DMS79 treated with DMSO at 0.1 percent for 48 hours (cell line): ENCODE results near the gene GLRX.
"Not testable (repeated sequence)": the region's sequence is repeated elsewhere in the genome, so short reads cannot be mapped to it uniquely, and the experiment has no call there.

ENCODE experiments used
- DNase-seq: peaks from one replicate; lab custom pipeline; 2025; lab: John Stamatoyannopoulos, UW

Gene GLRX

DNA sequence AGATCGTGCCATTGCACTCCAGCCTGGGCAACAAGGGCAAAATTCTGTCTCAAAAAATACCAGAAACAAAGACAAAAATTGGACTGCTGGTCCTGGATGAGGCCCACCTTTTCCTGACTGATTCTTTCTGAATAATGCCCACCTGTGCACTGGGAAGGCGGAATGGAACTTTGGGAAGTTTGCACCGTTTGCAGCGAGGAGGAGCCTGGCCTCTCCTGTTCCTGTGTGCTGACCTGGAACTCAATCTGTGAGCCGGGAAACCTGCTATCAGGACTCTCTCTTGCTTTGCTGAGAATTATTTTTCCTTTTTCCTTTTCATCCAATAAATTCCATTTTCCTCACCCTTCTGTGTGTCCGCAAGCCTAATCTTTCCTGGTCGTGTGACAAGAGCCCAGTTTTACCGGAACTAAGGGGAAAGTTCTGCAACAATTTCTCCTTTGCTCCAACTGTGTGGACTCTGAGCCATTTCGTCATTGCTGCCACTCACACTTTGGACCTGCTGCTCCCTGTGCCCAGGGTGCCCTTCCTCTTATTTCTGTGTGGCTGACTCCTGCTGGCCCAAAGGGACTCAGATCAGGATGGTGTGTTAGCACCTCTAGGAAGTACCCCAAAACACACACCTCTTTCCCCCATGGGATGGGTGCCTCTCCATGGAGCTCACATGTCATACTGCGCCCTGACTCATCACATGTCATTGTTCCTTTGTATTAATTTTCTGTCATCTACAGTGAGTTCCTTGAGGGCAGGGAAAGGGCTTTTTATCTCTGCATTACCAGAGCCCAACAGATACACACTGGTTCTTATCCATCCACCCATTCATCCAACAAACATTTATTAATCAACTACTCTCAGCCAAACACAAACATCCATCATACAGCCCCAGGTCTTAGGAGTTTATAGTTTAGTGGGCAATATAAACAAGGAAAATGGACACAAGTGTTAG, 4.7 kb upstream of the GLRX start:
- DNase-seq, result no peak

- no peak for DNase-seq
Measured at GRCh38 chr5:95825495-95825894, 3.0 kb upstream of the GLRX start.

DNA sequence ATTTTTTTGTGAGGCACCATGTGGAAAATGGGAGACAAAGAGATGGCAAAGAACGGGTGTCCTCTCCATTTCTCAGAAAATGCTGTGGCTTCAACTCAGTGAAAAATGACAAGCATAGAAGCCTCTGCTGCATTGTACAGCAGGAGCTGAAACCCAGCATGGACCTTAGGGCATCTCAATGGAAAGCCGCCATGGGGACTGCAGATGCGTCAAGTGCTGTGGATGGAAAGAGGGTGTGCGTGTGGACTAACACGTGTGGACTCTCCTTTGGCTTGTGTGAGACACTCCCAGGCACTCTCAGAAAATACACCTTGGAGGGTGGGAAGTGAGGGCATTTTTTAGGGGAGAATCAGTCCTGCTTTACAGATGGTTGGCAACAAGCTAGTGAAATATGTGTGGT, 2.2 kb upstream of the GLRX start:
- DNase-seq, result no peak

DNA sequence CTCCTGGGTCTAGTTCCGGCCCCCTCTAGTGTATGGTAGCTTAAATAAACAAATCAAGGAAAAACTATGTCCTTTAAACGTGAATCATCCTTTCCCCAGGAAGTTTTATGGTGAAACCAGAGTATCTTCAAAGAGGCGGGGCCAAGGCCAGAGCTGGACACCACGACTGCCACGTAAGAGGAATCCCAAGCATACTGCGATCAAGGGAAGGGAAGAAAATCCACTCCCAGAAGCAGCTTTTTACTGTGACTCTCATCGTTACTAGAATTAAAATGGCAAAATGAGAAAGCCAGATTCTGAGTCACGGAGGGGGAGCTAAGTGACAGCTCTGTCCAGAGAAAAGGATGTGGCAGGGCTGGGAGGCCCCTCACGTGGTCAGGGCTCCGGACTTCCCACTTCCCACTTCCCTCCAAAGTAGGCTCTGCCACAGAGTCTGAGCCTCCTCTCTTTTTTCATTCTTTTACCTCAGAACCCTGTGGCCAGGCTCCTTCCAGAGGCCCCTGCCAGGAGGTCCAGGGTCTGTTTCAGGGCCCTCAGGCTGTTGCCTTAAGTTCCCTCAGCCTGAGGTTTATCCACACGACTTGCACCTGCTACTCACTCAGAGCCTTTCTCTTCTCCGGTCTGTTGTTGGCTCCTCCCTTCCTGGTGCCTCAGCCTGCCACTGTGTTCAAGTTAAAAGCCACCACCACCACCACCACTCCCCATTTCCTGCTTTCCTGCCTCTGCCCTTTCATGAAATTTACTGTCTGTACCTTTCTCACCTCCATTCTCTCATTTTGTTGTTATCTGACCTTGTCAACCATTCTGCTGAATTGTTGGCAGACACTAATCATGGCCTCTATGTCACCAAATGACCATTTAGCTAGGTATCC, 1.4 kb upstream of the GLRX start:
- no peak for DNase-seq

DNA sequence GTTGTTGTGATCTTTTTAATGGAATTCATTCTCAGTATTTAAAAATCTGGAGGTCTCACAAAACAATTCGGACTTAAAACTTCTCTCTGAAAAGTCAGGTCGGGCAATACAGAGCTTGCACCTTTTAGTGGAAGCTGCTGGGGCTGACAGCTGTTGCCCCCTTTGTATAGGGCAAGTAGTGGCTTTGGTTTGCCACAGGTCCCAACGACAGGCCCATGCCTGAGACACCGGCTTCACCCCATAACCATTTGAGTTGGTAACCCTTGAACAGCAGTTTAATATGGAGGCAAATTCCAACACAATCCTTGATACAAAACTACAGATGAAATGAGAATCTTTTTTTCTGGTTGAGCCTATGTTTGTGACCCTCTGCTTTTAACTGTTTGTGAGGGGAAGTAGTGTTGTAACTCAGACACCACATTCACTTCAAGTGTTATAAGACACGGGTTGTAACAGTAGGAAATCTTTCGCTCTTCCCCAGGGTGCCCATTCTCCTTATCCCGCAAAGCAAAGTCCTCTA, 752 bp upstream of the GLRX start:
- no peak for DNase-seq

- peak; percentile 68 for DNase-seq
Measured at GRCh38 chr5:95822043-95822541, 434 bp downstream of the GLRX start.

DNA sequence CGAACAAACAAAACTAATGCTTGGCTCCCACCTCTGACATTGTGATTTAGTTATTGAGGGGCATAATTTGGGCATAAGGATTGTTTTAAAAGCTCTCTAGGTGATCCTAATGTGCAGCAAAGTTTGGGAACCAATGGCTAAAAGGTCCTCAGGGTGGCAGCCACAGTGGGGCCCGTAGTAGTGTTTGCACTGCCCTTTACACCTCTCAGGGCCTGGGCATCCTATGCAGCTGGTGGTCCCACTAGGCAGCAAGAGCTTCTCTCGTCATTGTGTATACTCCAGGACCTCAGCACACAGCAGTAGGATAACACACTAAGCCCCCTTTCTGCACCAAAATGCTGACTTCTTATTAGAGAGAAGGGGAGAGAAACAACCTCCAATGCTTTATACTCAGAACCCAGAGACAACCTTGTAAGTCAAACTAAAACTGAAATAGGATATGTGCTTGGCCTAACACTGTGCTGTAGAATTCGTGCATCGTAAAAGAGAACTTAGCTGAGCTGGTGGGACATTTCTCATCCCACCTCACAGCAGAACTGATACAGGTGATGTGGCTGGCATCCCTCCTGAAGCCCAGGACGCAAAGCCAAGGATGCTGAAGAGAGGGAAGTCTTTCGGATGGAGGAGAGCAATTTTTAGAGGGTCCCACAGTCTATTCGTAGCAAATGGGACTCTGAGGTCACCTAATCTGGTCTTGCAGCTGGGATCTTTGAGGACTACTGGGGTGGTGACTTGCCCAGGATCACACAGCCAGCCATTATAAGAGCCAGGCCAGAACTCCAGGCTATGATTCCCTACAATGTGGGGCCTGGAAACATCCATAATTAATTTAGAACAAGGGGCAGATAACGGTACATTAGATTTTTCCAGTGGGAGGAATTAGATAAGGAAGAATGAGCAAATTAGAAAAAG, 1.2 kb downstream of the GLRX start:
- no peak for DNase-seq

DNA sequence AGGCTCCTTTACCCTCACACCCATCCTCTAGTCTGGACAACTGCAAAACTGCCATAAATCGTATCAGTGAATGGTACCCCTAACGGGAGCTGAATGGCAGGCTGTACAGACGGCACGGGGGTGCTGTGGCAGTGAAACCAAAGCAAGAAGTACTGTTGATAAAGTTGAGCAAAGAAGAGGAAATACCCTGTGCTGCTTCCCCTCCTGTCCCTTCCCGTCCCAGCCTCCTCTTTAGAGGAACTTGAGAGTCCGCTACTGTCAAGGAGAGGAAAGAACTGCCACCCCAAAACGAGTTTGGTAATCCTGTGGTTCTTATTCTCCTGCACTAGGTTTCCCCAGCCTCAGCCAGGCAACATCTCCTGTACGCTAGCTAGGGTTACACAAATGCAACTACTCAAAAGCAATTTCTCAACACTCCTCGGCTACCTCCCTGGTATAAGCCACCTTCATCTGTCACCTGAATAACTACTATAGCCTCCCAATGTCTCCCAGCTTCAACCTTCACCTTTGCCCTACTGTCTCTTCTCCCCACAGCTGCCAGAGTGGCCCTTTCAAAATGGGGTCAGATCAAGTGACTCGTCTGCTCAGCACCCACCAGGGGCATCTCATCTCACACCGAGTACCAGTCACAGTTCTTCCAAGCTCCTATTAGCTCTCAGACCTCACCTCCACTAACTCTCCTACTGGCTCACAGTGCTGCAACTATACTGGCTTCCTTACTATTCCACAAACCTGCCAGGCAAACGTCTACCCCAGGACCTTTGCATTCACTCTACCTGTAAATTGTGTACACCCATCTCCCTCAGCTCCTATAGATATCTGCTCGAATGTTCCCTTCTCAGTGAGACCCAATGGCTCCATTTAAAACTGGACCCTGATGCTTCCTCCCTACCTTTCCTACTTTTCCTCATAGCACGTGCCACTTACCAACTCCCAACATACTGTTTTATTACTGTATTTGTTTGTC, 4.1 kb downstream of the GLRX start:
- no peak for DNase-seq

GRCh38 chr5:95817430-95817829, 5.1 kb downstream of the GLRX start:
- DNase-seq, result no peak

DNA sequence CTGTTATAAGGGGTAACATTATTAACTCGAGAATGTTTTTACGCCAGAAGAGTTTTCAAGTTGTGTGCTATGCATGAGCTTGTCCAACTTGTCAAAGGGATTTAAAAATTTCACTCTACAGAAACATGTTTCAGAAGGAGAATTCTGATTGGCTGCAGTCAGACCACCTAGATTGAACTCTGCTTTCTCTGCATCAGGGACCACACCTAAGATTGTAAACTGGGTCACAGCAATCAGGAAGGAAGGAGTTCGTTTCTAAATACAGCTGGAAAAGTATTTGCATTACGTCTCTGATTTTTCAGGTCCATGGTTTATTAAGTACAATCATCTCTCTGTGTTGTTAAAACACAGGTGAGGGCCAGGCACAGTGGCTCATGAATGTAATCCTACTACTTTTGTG, 5.8 kb downstream of the GLRX start:
- DNase-seq, result no peak

DNA sequence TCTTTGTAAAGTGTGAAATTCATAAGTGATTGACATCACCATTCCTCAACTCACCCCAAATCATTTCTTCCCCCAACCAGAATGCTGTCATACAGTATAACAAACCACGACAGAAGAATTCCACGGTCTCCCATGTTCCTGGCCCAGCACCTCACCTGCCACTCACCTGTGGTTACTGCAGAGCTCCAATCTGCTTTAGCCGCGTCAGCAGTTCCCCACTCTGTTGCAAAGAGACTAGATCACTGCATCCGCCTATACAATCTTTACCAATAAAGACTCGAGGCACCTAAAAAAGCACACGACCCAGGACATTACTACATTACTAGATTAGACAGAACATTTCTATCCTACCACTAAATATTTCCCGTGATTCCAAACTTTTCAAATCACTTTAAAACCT, 6.2 kb downstream of the GLRX start:
- no peak for DNase-seq

DNA sequence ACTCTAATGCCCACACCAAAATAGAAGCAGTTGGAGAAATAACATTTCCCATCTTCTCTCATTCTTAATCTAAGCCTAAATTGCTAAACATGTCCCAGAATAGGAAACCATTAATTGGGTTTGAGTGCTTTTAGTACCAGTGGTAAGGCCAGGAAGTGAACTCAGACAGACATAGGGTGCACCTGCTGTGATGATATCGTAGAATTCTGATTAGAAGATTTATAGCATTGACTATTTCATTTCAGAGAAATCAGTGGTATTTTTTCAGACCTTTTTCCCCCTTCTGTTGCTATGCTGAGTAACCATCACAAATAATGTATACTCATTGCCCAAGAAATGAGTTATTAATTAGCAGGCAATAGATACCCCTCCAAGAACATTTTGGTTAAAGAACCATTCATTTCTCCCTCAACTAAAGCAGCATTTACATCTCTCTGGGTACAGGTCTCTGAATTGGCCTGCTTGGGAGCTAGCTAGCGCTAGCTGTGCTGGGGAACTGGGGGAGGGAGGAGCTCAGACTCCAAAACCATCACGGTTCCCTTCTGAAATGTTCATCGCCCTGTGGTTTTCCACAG, 7.3 kb downstream of the GLRX start:
- DNase-seq, result no peak

- DNase-seq, result not testable (repeated sequence)
Measured at GRCh38 chr5:95813035-95813434, 9.5 kb downstream of the GLRX start.

DNA sequence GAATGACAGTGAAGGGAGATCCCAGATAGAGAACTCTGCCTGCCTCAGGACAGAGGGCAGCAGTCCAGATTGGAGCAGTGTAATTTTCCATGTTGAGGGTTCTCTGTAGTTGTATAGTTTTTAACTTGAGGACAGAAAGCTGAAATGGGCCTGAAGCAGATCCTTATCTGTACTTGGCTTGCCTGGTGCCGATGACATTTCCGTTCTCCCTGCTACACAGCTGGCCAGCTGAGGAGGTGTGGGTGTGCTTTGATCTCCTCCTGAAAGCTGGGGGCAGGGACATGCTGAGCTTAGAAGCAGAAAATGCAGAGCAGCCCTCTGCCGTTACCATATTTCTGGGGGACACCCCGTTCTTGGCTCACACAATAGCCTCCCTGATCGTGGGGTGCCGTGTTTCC, 10.5 kb downstream of the GLRX start:
- DNase-seq, result no peak

GRCh38 chr5:95811461-95812073, 11.0 kb downstream of the GLRX start:
- not testable (repeated sequence) for DNase-seq

DNA sequence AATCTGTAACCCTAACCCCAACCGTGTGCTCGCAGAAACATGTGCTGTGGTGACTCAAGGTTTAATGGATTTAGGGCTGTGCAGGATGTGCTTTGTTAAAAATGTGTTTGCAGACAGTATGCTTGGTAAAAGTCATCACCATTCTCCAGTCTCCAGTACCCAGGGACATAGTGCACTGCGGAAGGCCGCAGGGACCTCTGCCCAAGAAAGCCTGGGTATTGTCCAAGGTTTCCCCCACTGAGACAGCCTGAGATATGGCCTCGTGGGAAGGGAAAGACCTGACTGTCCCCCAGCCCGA, 11.5 kb downstream of the GLRX start:
- DNase-seq, result not testable (repeated sequence)

- no peak for DNase-seq
Measured at GRCh38 chr5:95810305-95811125, 12.0 kb downstream of the GLRX start.

- no peak for DNase-seq
Measured at GRCh38 chr5:95809414-95809960, 13.0 kb downstream of the GLRX start.
